ENCODE results near the gene GREB1L.
A peak's percentile ranks its signal among the peaks of the same experiment; 100 is the strongest.

Gene GREB1L

GRCh38 chr18:21242141-21242779 lies at the start of gene GREB1L:
Gene GREB1L, plus strand, starts transcription at chr18:21242232. Its CDS starts 141,287 bp downstream, at chr18:21383519.
- TF ChIP-seq, protein P1, sequence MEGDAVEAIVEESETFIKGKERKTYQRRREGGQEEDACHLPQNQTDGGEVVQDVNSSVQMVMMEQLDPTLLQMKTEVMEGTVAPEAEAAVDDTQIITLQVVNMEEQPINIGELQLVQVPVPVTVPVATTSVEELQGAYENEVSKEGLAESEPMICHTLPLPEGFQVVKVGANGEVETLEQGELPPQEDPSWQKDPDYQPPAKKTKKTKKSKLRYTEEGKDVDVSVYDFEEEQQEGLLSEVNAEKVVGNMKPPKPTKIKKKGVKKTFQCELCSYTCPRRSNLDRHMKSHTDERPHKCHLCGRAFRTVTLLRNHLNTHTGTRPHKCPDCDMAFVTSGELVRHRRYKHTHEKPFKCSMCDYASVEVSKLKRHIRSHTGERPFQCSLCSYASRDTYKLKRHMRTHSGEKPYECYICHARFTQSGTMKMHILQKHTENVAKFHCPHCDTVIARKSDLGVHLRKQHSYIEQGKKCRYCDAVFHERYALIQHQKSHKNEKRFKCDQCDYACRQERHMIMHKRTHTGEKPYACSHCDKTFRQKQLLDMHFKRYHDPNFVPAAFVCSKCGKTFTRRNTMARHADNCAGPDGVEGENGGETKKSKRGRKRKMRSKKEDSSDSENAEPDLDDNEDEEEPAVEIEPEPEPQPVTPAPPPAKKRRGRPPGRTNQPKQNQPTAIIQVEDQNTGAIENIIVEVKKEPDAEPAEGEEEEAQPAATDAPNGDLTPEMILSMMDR (conservative IDR thresholded peaks at IDR 0.05): peak; percentile 60
- peak within 1 kb of the TSS; percentile 62; the same call in 1 of the 2 replicates for H3K27ac ChIP-seq

GRCh38 chr18:21192308-21192624 lies 49.8 kb upstream of the GREB1L start:
- TF ChIP-seq, protein P1 (conservative IDR thresholded peaks at IDR 0.05): peak; percentile 64
- no peak overlapping the region for H3K27ac ChIP-seq

- no peak overlapping the region for H3K27ac ChIP-seq
- TF ChIP-seq, protein P1 (conservative IDR thresholded peaks at IDR 0.05): peak; percentile 77
These were observed 46.9 kb upstream of the GREB1L start for GRCh38 chr18:21194871-21195771.

- TF ChIP-seq, protein P1 (conservative IDR thresholded peaks at IDR 0.05): no peak
- no peak overlapping the region for H3K27ac ChIP-seq
These were observed 45.6 kb upstream of the GREB1L start for GRCh38 chr18:21196426-21196825.

DNA sequence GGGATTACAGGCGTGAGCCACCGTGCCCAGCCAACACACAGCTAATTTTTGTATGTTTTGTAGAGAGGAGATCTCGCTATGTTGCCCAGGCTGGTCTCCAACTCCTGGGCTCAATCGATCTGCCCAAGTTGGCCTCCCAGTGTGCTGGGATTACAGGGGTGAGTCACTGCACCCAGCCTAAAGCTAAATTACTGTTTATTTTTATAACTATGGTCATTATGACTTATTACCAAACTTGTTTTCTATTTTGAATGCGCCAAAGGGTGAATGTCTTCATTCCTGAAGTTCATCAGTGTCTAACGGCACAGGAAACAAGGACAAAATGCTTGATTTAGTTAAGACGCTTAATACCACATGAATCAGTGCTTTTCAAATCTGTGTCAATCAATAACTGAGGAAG lies 38.9 kb upstream of the GREB1L start:
- H3K27ac ChIP-seq: no peak overlapping the region
- TF ChIP-seq, protein P1 (conservative IDR thresholded peaks at IDR 0.05): no peak

DNA sequence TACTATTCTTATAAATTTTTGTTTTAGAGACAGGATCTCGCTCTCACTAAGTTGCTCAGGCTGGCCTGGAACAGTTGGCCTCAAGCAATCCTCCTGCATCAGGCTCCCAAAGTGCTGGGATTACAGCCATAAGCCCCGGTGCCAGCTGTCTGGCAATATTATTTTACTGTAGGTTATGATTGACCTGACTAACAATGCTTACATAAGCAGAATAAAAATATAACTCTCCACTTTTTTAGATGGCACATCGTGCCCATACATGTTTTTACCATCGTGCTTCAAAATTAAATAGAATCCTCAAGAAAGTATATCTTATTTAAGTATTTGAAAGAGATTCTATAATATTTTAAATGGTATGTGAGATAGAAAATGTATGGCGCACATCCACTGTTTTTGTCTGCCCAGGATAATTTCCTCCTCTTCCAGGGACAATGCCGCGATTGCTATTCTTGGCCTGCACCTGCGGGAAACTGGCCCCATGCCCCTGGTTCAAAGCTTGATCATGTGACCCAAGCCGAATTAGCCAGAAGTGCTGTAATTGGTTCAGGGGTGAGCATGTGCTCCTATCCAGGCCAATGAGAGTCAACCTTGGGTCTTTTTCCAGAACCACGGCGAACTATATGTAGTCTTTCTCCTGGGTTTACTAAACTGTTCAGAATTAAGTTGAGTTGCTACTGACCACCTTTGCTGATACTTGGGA lies 38.3 kb upstream of the GREB1L start:
- H3K27ac ChIP-seq: no peak overlapping the region
- TF ChIP-seq, protein P1 (conservative IDR thresholded peaks at IDR 0.05): no peak

GRCh38 chr18:21205695-21206094 lies 36.3 kb upstream of the GREB1L start:
- no peak overlapping the region for H3K27ac ChIP-seq
- TF ChIP-seq, protein P1 (conservative IDR thresholded peaks at IDR 0.05): no peak

All from VCaP (cell line).